ENCODE measurements around the gene XRCC6.
"Not testable (repeated sequence)": the region's sequence is repeated elsewhere in the genome, so short reads cannot be mapped to it uniquely, and the experiment has no call there.

GRCh38 chr22:41686890-41687289, 65.8 kb downstream of the XRCC6 start:
- TF ChIP-seq POLR2A, CTCF (IDR thresholded peaks at IDR 0.05): not testable (repeated sequence)

Data from prostate gland (tissue), 2 donors.